Peyer's patch (tissue), 4 donors: ENCODE data around the gene SLC25A21.

Source experiments
- CTCF ChIP-seq, 6 experiments: fragments of 450-650 bp in 4 of 6; fragments of 200-600 bp in 2 of 6; sonication (generic) in 1 of 6; IDR thresholded peaks; one replicate each; pipeline ENCODE4 v1.5.1; 2017 to 2019; ENCODE audit warnings: antibody characterized with exemption in 6 of 6, mild to moderate bottlenecking in 3 of 6, moderate library complexity in 1 of 6
- POLR2A ChIP-seq, 2 donors: fragments of 450-650 bp; IDR thresholded peaks; one replicate each; pipeline ENCODE4 v1.5.1; 2017; ENCODE audit warnings: antibody characterized with exemption in 2 of 2, mild to moderate bottlenecking in 2 of 2, moderate library complexity in 2 of 2

- TF ChIP-seq CTCF (IDR thresholded peaks at IDR 0.05) (no peak), POLR2A (IDR thresholded peaks at IDR 0.05) (no peak)
These were observed 110.1 kb downstream of the SLC25A21 start for GRCh38 chr14:37062191-37062803.
